Type B pancreatic cell (in vitro differentiated cells): ENCODE results near the gene COL23A1. TPM values are rescaled to one million over a fixed set of nuclear protein-coding genes. Genes with fewer than 3 reads are reported as not detected.

Source experiments
- DNase-seq: peaks from one replicate; pipeline ENCODE4 v3.0.0; 2021; ENCODE audit warnings: mixed read lengths; ENCODE audit not compliant: unreplicated experiment; ENCODE audit errors: extremely low spot score
- H3K27ac Mint-ChIP-seq: 2 replicates; pipeline ENCODE4 v1.8.0; 2021; ENCODE audit warnings: mild to moderate bottlenecking, mixed read lengths
- H3K27me3 Mint-ChIP-seq: 2 replicates; pipeline ENCODE4 v1.8.0; 2021; ENCODE audit warnings: mixed read lengths
- H3K36me3 Mint-ChIP-seq: 2 replicates; pipeline ENCODE4 v1.8.0; 2021; ENCODE audit warnings: mixed read lengths
- H3K4me1 Mint-ChIP-seq: one replicate; pipeline ENCODE4 v1.8.0; 2021; ENCODE audit warnings: mixed read lengths; ENCODE audit not compliant: unreplicated experiment
- H3K4me3 Mint-ChIP-seq: 2 replicates; pipeline ENCODE4 v1.8.0; 2021; ENCODE audit warnings: mild to moderate bottlenecking, mixed read lengths
- H3K9me3 Mint-ChIP-seq: 2 replicates; pipeline ENCODE4 v1.8.0; 2021; ENCODE audit warnings: mixed read lengths
- CTCF ChIP-seq: fragments of 200-600 bp; sonication (generic); conservative IDR thresholded peaks from 2 replicates; pipeline ENCODE4 v1.5.0; 2021; ENCODE audit warnings: antibody characterized with exemption, mild to moderate bottlenecking
- total RNA-seq: library from RNA; stranded (reverse); gene quantifications from 2 replicates; pipeline ENCODE4 v1.2.1, GENCODE V29; 2021; ENCODE audit warnings: low replicate concordance

COL23A1 gene
- total RNA-seq, 1 donor from 2014 or later, result 15.5 TPM

DNA sequence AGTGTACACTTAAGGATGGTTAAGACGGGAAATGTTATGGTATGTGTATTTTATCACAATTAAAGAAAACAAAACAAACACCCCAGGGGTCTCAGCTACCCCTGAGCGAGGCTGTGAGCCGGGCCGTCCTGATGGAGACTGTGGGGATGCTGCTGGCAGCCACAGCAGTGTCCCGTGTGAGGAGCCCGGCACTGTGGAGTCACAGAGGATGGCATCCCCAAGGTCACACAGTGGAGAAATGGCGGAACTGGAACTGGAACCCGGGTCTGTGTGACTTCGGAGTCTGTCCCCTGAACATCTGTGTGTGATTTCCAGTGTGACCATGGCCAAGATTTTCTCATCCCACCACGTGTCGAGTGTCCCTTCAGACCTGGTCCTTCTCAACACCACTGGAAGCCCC is 276.9 kb downstream of the COL23A1 start:
- H3K27ac Mint-ChIP-seq, result no peak overlapping the region
- no peaks in the 10 kb centered on the region for H3K36me3 Mint-ChIP-seq
- H3K4me3 Mint-ChIP-seq, result no peak overlapping the region
- H3K4me1 Mint-ChIP-seq, result peaks cover 21% of the 10 kb centered on the region
- peaks cover 5% of the 10 kb centered on the region for H3K9me3 Mint-ChIP-seq
- TF ChIP-seq CTCF, result no peak
- DNase-seq, result no peak
- H3K27me3 Mint-ChIP-seq, result peaks cover 3% of the 10 kb centered on the region

DNA sequence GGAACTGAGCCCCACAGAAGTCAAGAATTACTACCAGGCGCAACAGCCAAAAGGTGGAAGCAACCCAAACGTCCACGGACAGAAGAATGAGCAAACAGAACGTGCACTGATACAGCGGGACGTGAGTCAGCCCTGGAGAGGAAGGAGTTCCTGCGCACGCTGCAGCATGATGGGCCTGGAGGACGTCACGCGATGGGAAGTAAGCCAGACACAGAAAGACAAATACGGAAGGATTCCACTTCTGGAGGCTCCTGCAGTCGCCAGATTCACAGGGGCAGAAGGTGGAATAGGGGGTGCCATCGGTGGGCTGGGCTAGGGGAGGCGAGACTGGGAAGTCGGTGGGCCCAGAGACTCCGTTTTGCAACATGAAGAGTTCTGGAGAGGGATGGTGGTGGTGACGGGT is 277.3 kb downstream of the COL23A1 start:
- DNase-seq, result no peak
- Mint-ChIP-seq H3K4me3 (no peak overlapping the region), H3K4me1 (peaks cover 26% of the 10 kb centered on the region), H3K27ac (no peak overlapping the region), H3K27me3 (peaks cover 3% of the 10 kb centered on the region), H3K36me3 (no peaks in the 10 kb centered on the region), H3K9me3 (peaks cover 5% of the 10 kb centered on the region)
- no peak for TF ChIP-seq CTCF

GRCh38 chr5:178310130-178310865 is 279.9 kb downstream of the COL23A1 start:
- Mint-ChIP-seq H3K4me1 (peaks cover 33% of the 10 kb centered on the region), H3K36me3 (peaks cover 3% of the 10 kb centered on the region), H3K9me3 (peaks cover 5% of the 10 kb centered on the region), H3K4me3 (no peak overlapping the region), H3K27me3 (peaks cover 6% of the 10 kb centered on the region), H3K27ac (no peak overlapping the region)
- TF ChIP-seq CTCF, result no peak
- DNase-seq, result no peak

DNA sequence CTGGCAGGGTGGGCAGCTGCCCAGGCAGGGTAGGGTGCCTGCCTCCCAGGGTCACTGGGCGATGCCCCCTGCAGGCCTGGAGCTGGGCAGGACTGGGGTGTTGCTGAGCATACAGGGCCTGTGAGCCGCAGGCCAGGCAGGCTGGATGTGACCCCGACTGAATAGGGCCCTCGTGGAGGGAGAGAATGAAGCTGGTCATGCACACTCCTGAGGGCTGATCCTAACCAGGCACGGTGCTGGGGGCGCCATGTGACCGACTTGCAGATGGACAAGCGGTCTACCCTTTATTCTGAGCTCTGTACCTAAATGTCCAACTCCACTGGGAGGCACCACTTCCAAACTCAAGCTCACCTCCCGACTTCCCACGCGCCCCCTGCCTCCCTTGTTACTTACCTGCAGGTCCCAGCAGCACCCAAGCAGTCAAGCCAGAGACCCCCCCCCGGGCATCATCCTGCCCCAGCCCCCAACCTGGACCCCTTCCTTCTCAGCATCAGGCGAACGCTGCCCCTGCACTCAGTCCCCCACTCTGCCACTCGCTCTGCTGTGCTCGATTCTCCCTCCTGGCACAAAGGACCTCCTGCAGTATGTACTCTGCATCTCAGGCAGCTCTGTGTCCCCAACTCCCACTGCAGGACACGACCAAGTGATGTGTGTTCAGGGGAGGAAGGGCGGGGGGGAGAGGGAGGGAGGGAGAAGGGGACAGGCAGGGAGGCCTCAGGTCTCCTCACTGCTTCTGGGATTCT is 280.8 kb downstream of the COL23A1 start:
- H3K27ac Mint-ChIP-seq, result no peak overlapping the region
- peaks cover 5% of the 10 kb centered on the region for H3K9me3 Mint-ChIP-seq
- peaks cover 3% of the 10 kb centered on the region for H3K36me3 Mint-ChIP-seq
- H3K4me3 Mint-ChIP-seq, result no peak overlapping the region
- H3K4me1 Mint-ChIP-seq, result peaks cover 36% of the 10 kb centered on the region
- no peak for DNase-seq
- H3K27me3 Mint-ChIP-seq, result peaks cover 7% of the 10 kb centered on the region
- no peak for TF ChIP-seq CTCF

GRCh38 chr5:178308541-178309092 is 281.6 kb downstream of the COL23A1 start:
- DNase-seq, result no peak
- H3K9me3 Mint-ChIP-seq, result peaks cover 5% of the 10 kb centered on the region
- no peak for TF ChIP-seq CTCF
- no peak overlapping the region for H3K4me3 Mint-ChIP-seq
- H3K27ac Mint-ChIP-seq, result no peak overlapping the region
- peaks cover 3% of the 10 kb centered on the region for H3K36me3 Mint-ChIP-seq
- H3K27me3 Mint-ChIP-seq, result peaks cover 6% of the 10 kb centered on the region
- peaks cover 27% of the 10 kb centered on the region for H3K4me1 Mint-ChIP-seq
